GM12878 (cell line): ENCODE results near the gene CDH4. TPM values are rescaled to one million over a fixed set of nuclear protein-coding genes. Genes with fewer than 3 reads are reported as not detected.

ENCODE experiments used
- ATAC-seq: fragments of 200-7000 bp; cut with Tn5 transposase; 3 replicates; pipeline ENCODE4 v1.9.1; 2020; ENCODE audit warnings: mild to moderate bottlenecking, moderate library complexity
- BruUV-seq: library from RNA; stranded (reverse); fragments of 400-500 nt; replicated peaks from 2 replicates; lab custom pipeline; 2021; lab: Mats Ljungman, UMichigan
- CTCF ChIA-PET: fragments of 300-600 bp; sonication (Branson Sonifier 250); formaldehyde crosslinking; extraction: SDS; loops from one replicate; lab custom pipeline; 2021; ENCODE audit warnings: inconsistent platforms; lab: Yijun Ruan, JAX
- POLR2A ChIA-PET: fragments of 350-600 bp; formaldehyde crosslinking; extraction: SDS; loops from one replicate; lab custom pipeline; 2021; ENCODE audit warnings: inconsistent platforms; lab: Charles Lee
- RAD21 ChIA-PET: fragments of 300-600 bp; sonication (Branson Sonifier 250); formaldehyde crosslinking; loops from one replicate; lab custom pipeline; 2023; ENCODE audit warnings: antibody characterized with exemption; ENCODE audit not compliant: unreplicated experiment; lab: Charles Lee
- SMC1A ChIA-PET: fragments of 300-600 bp; sonication (Branson Sonifier 250); formaldehyde crosslinking; loops from one replicate; lab custom pipeline; 2023; ENCODE audit not compliant: unreplicated experiment, uncharacterized antibody; lab: Charles Lee
- DNase-seq: peaks from one replicate; pipeline ENCODE4 v3.0.0-alpha.2; 2011; ENCODE audit warnings: low read depth, low spot score
- FAIRE-seq: peaks from 3 replicates; lab custom pipeline; 2011; peaks lifted over from hg19 to GRCh38; lab: Jason Lieb, UNC
- H2AFZ ChIP-seq: 2 replicates; pipeline ENCODE4 v1.6.0; 2011; ENCODE audit warnings: low read depth, low read length, control low read depth; ENCODE audit not compliant: control insufficient read depth
- H3K27ac ChIP-seq: 2 replicates; pipeline ENCODE4 v1.5.1; 2011; ENCODE audit warnings: control low read depth; ENCODE audit not compliant: control insufficient read depth, insufficient read depth
- H3K27me3 ChIP-seq, 2 experiments: replicated peaks in 1 of 2; 2 replicates each; pipeline versions ENCODE4 v1.6.0 to v1.6.1; 2011; ENCODE audit warnings: low read length in 1 of 2; ENCODE audit not compliant: control insufficient read depth in 2 of 2, insufficient read depth in 2 of 2
- H3K36me3 ChIP-seq, 2 experiments: 2 replicates each; pipeline ENCODE4 v1.5.1; 2011; ENCODE audit warnings: low read length in 1 of 2; ENCODE audit not compliant: control insufficient read depth in 2 of 2, insufficient read depth in 2 of 2
- H3K4me1 ChIP-seq: 2 replicates; pipeline ENCODE4 v1.6.1; 2011; ENCODE audit warnings: mild to moderate bottlenecking, low read length, moderate library complexity, mixed read lengths; ENCODE audit not compliant: control insufficient read depth, insufficient read depth
- H3K4me2 ChIP-seq: 2 replicates; pipeline ENCODE4 v1.6.0; 2011; ENCODE audit warnings: control low read depth; ENCODE audit not compliant: control insufficient read depth, insufficient read depth
- H3K4me3 ChIP-seq: fragments of 200-600 bp; sonication (generic); 2 replicates; pipeline ENCODE4 v1.5.1; 2016
- H3K79me2 ChIP-seq: 2 replicates; pipeline ENCODE4 v1.6.0; 2011; ENCODE audit warnings: low read length; ENCODE audit not compliant: control insufficient read depth, insufficient read depth
- H3K9ac ChIP-seq: 2 replicates; pipeline ENCODE4 v1.8.0; 2011; ENCODE audit warnings: low read length, control low read depth, mixed read lengths; ENCODE audit not compliant: control insufficient read depth, insufficient read depth
- H3K9me3 ChIP-seq: replicated peaks from 3 replicates; pipeline ENCODE4 v1.5.1; 2011; ENCODE audit warnings: mild to moderate bottlenecking, low read length; ENCODE audit not compliant: control insufficient read depth, insufficient read depth
- H4K20me1 ChIP-seq: 2 replicates; pipeline ENCODE4 v1.6.0; 2011; ENCODE audit not compliant: control insufficient read depth, insufficient read depth
- HCFC1 ChIP-seq: fragments of 150-350 bp; IDR thresholded peaks from 2 replicates; pipeline ENCODE4 v1.6.1; 2014; ENCODE audit warnings: low read length
- HDAC6 ChIP-seq: fragments of 200-600 bp; sonication (generic); IDR thresholded peaks from one replicate; pipeline ENCODE4 v1.8.0; 2017; ENCODE audit warnings: antibody characterized with exemption; ENCODE audit not compliant: unreplicated experiment
- NFXL1 ChIP-seq: fragments of 450-650 bp; IDR thresholded peaks from 2 replicates; pipeline ENCODE4 v1.6.1; 2017; ENCODE audit warnings: antibody characterized with exemption, mild to moderate bottlenecking, borderline replicate concordance
- RAD51 ChIP-seq: fragments of 450-650 bp; IDR thresholded peaks from 2 replicates; pipeline ENCODE4 v1.6.1; 2016; ENCODE audit warnings: moderate library complexity, mild to moderate bottlenecking, inconsistent platforms
- RELA ChIP-seq: fragments of 450-650 bp; IDR thresholded peaks from 2 replicates; pipeline ENCODE4 v1.8.0; 2014; ENCODE audit warnings: borderline replicate concordance; ENCODE audit not compliant: partially characterized antibody
- RUNX3 ChIP-seq: IDR thresholded peaks from 2 replicates; pipeline ENCODE4 v1.6.1; 2012; ENCODE audit warnings: low read length, inconsistent platforms
- SMAD5 ChIP-seq: IDR thresholded peaks from 2 replicates; pipeline ENCODE4 v1.6.1; 2016; ENCODE audit warnings: antibody characterized with exemption, low read depth
- STAT3 ChIP-seq: IDR thresholded peaks from 2 replicates; pipeline ENCODE4 v1.6.1; 2011; ENCODE audit warnings: low read depth, low read length, improper control_type of control experiment
- SUPT20H ChIP-seq: IDR thresholded peaks from 2 replicates; pipeline ENCODE4 v1.6.1; 2011; ENCODE audit warnings: low read depth, mild to moderate bottlenecking, low read length, moderate library complexity, borderline replicate concordance; ENCODE audit not compliant: control insufficient read depth
- TCF7 ChIP-seq: IDR thresholded peaks from 2 replicates; pipeline ENCODE4 v1.6.1; 2014; ENCODE audit warnings: antibody characterized with exemption, borderline replicate concordance
- WGBS: methylation state at CpG from one replicate; pipeline ENCODE4 v1.1.6; 2016; ENCODE audit warnings: low lambda C conversion rate; ENCODE audit not compliant: insufficient replicate concordance, insufficient coverage; ENCODE audit errors: missing lambda C conversion rate; 5-methylcytosine and 5-hydroxymethylcytosine counted together
- in situ Hi-C: fragments of 300-500 bp; cut with MboI; formaldehyde crosslinking; loops from 9 replicates; pipeline ENCODE4 v1.14.3; 2018; ENCODE audit warnings: mixed read lengths
- intact Hi-C: fragments of 100-400 bp; cut with micrococcal nuclease; formaldehyde crosslinking; loops from one replicate; pipeline ENCODE4 v1.14.2; 2022; ENCODE audit not compliant: unreplicated experiment
- polyA plus RNA-seq, 11 experiments: library from polyadenylated mRNA; depleted of rRNA in 4 of 11; unstranded in 6 of 11; stranded (reverse) in 5 of 11; fragments of >200 nt; fragmentation: Nextera tagmentation in 4 of 11; fragmentation: Illumina TruSeq in 1 of 11; extraction: Ambion mirVana in 4 of 11; extraction: Trizol in 1 of 11; gene quantifications; 1 replicate in 1 of 11; 2 replicates in 10 of 11; pipeline versions ENCODE4 v1.2.1 to v1.2.3, GENCODE V29; 2011 to 2016; ENCODE audit warnings: inconsistent platforms in 2 of 11, missing spikeins in 2 of 11, low read depth in 1 of 11
- total RNA-seq, 4 experiments: library from RNA; depleted of rRNA in 3 of 4; stranded (reverse); fragments of >200 nt in 3 of 4; fragmentation: Illumina TruSeq in 1 of 4; extraction: Trizol in 1 of 4; gene quantifications; 2 replicates each; pipeline versions ENCODE4 v1.2.1 to v1.2.3, GENCODE V29; 2013 to 2021
- TF ChIP-seq, protein P1 (sequence below): fragments of 450-650 bp; IDR thresholded peaks from 2 replicates; pipeline ENCODE4 v1.6.1; 2018; ENCODE audit warnings: mild to moderate bottlenecking, low read depth, moderate library complexity; ENCODE audit not compliant: partially characterized antibody

The CDH4 gene
- total and polyA plus RNA-seq, 10 of the 15 experiments (the other 5 are each of a cell fraction or from before 2014, with no cell fraction given), result not detected

DNA sequence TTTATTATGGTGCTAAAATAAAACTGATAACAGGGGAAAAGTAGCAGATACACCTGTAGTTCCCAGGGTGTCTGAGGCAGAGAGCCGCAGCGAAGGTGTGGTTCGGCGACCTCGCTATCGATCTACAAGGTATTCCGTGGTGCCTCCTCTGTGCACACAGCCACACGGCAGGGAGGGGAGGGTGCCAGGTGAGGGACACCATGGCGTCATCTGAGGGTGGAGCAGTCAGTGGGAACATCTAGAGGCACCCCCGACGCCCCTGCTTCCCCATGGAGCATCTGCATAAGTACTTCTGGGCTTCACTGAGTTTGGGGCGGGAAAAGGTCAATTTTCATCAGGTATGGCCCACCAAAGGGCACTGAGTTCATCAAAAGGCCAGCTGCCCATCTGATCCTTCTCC, 570.3 kb downstream of the CDH4 start (continued):
- TF ChIP-seq NFXL1, result no peak
- TF ChIP-seq RAD51, result no peak
- TF ChIP-seq HCFC1, result no peak
- no peak for TF ChIP-seq RUNX3
- TF ChIP-seq HDAC6, result no peak
- TF ChIP-seq TCF7, result no peak
- no peak for TF ChIP-seq RELA
- TF ChIP-seq, protein P1, sequence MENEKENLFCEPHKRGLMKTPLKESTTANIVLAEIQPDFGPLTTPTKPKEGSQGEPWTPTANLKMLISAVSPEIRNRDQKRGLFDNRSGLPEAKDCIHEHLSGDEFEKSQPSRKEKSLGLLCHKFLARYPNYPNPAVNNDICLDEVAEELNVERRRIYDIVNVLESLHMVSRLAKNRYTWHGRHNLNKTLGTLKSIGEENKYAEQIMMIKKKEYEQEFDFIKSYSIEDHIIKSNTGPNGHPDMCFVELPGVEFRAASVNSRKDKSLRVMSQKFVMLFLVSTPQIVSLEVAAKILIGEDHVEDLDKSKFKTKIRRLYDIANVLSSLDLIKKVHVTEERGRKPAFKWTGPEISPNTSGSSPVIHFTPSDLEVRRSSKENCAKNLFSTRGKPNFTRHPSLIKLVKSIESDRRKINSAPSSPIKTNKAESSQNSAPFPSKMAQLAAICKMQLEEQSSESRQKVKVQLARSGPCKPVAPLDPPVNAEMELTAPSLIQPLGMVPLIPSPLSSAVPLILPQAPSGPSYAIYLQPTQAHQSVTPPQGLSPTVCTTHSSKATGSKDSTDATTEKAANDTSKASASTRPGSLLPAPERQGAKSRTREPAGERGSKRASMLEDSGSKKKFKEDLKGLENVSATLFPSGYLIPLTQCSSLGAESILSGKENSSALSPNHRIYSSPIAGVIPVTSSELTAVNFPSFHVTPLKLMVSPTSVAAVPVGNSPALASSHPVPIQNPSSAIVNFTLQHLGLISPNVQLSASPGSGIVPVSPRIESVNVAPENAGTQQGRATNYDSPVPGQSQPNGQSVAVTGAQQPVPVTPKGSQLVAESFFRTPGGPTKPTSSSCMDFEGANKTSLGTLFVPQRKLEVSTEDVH, result no peak
- TF ChIP-seq STAT3, result no peak

DNA sequence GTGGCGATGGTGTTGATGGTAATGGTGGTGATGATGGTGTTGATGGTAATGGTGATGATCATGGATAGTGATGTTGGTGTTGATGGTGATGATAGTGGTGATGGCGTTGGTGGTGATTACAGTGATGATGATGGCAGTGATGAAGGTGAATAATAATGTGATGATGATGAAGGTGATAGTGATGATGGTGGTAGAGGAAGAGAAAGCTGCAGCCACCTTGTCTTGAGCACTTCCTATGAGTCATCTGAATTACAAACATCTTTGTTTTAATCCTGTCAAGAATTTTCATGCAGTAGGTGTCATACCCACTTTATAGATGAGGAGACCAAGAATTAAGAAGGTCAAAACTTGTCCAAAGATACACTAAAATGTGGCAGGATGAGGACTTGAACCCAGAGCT, 571.2 kb downstream of the CDH4 start:
- no peaks in the 10 kb centered on the region for H3K4me1 ChIP-seq
- H2AFZ ChIP-seq, result no peak overlapping the region
- H4K20me1 ChIP-seq, result no peaks in the 10 kb centered on the region
- H3K79me2 ChIP-seq, result no peaks in the 10 kb centered on the region
- FAIRE-seq, result no peak
- H3K4me2 ChIP-seq, result no peak overlapping the region
- no peak overlapping the region for H3K4me3 ChIP-seq
- ChIA-PET CTCF (no interaction called here), RAD21 (no interaction called here), POLR2A (no interaction called here), SMC1A (no interaction called here)
- H3K27me3 ChIP-seq, result no peaks in the 10 kb centered on the region
- no peak overlapping the region for H3K9ac ChIP-seq
- intact Hi-C loops, result no loop called here
- in situ Hi-C loops, result no loop called here
- TF ChIP-seq SUPT20H (no peak), STAT3 (no peak), SMAD5 (no peak)
- no TSS peak for BruUV-seq
- H3K9me3 ChIP-seq, result no peaks in the 10 kb centered on the region
- no peak for ATAC-seq
- no peaks in the 10 kb centered on the region for H3K36me3 ChIP-seq
- 50% methylated on average over 2 of the region's 2 CpGs for WGBS
- DNase-seq, result no peak
- H3K27ac ChIP-seq, result no peak overlapping the region
